ENCODE results near the gene TMEM144.
"Not testable (repeated sequence)": the region's sequence is repeated elsewhere in the genome, so short reads cannot be mapped to it uniquely, and the experiment has no call there.

TMEM144 gene

DNA sequence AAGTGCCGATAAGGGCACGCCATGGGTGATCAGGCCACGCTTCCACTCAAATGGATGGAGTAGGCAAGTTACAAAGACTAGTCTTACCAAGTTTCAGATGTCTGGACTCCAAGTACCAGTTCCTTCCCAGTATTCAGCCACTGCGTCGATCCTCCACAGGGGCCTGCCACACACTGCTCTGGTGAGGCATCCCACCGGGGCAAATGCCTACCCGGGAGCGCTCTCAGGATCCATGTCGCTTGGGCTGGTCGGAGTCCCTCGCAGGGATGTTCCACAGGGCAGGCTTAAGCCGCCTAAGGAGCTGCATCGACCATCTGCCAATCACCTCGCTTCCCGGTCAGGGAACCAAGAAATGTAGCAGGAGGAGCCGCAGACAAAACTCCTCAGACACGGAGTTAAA, 18.1 kb downstream of the TMEM144 start:
- not testable (repeated sequence) for H3K36me3 ChIP-seq (ENCODE audit: control insufficient read depth in 1 of 2, insufficient read depth in 2 of 2, low read depth in 1 of 2, low read length in 2 of 2); H4K91ac ChIP-seq (ENCODE audit: low read length); H2BK15ac ChIP-seq (ENCODE audit: low read depth, poor library complexity, severe bottlenecking); H3K9me3 ChIP-seq (ENCODE audit: control insufficient read depth, low read length); H3K4me1 ChIP-seq (ENCODE audit: control insufficient read depth, insufficient read depth, low read depth, low read length); H3K18ac ChIP-seq (ENCODE audit: low read depth in 1 of 2, low read length in 2 of 2); H3K27me3 ChIP-seq (ENCODE audit: control insufficient read depth in 1 of 2, insufficient read depth in 1 of 2, low read length in 2 of 2); H2AFZ ChIP-seq (ENCODE audit: low read depth, low read length); H3K4me3 ChIP-seq (ENCODE audit: insufficient read depth in 1 of 2, low read depth in 1 of 2, low read length in 2 of 2); H3K27ac ChIP-seq (ENCODE audit: low read length, poor library complexity, severe bottlenecking); H2BK12ac ChIP-seq (ENCODE audit: low read length in 2 of 2); H3K14ac ChIP-seq (ENCODE audit: low read length in 2 of 2); H3K4me2 ChIP-seq (ENCODE audit: low read length, poor library complexity, severe bottlenecking); H3K4ac ChIP-seq (ENCODE audit: low read depth in 1 of 2, low read length in 2 of 2); H3K79me1 ChIP-seq (replicated peaks; ENCODE audit: low read length, poor library complexity, severe bottlenecking); DNase-seq; H2BK120ac ChIP-seq (ENCODE audit: low read depth, low read length); H2AK5ac ChIP-seq (ENCODE audit: low read length, severe bottlenecking); H2BK5ac ChIP-seq (ENCODE audit: low read depth, low read length, poor library complexity, severe bottlenecking); H3K9ac ChIP-seq (ENCODE audit: low read length); H4K8ac ChIP-seq (ENCODE audit: low read length)
- WGBS: 93% methylated on average over 17 of the region's 17 CpGs
- H3K23ac ChIP-seq (ENCODE audit: low read length in 2 of 2): peak overlapping the region in 1 of 2 experiments; percentile 42

DNA sequence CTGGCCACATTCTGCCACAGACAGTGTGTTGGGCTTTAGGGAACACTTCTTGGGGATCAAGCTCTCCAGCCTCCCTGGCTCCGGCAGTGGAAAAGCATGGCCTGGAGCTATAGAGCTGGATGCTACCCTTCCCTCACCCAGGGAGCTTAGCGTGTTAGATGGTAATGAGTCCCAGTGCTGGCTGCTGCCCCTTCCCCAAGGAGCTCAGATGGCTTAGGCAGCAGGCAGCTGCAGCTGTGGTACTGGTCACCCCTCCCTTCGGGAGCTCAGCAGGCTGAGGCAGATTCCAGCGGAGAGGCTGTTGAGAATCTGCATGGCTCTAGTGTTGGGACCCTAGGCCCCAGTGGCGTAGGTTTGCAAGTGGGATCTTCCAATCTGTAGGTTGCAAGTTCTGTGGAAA, 19.5 kb downstream of the TMEM144 start:
- no peak overlapping the region for H3K23ac ChIP-seq (ENCODE audit: low read length in 2 of 2)
- H2AFZ ChIP-seq (ENCODE audit: low read depth, low read length): no peak overlapping the region
- H4K8ac ChIP-seq (ENCODE audit: low read length): no peak overlapping the region
- H3K14ac ChIP-seq (ENCODE audit: low read length in 2 of 2): no peak overlapping the region
- DNase-seq: no peak
- no peaks in the 10 kb centered on the region for H3K4me1 ChIP-seq (ENCODE audit: control insufficient read depth, insufficient read depth, low read depth, low read length)
- no peaks in the 10 kb centered on the region for H3K36me3 ChIP-seq (ENCODE audit: control insufficient read depth in 1 of 2, insufficient read depth in 2 of 2, low read depth in 1 of 2, low read length in 2 of 2)
- no peak overlapping the region for H4K91ac ChIP-seq (ENCODE audit: low read length)
- no peaks in the 10 kb centered on the region for H3K27me3 ChIP-seq (ENCODE audit: control insufficient read depth in 1 of 2, insufficient read depth in 1 of 2, low read length in 2 of 2)
- WGBS: 87% methylated on average over 5 of the region's 5 CpGs
- H3K9me3 ChIP-seq (ENCODE audit: control insufficient read depth, low read length): no peaks in the 10 kb centered on the region
- H2BK15ac ChIP-seq (ENCODE audit: low read depth, poor library complexity, severe bottlenecking): no peak overlapping the region
- H2AK5ac ChIP-seq (ENCODE audit: low read length, severe bottlenecking): no peak overlapping the region
- H3K4me3 ChIP-seq (ENCODE audit: insufficient read depth in 1 of 2, low read depth in 1 of 2, low read length in 2 of 2): no peak overlapping the region
- no peak overlapping the region for H2BK120ac ChIP-seq (ENCODE audit: low read depth, low read length)
- no peak overlapping the region for H3K4ac ChIP-seq (ENCODE audit: low read depth in 1 of 2, low read length in 2 of 2)
- no peak overlapping the region for H3K4me2 ChIP-seq (ENCODE audit: low read length, poor library complexity, severe bottlenecking)
- H3K27ac ChIP-seq (ENCODE audit: low read length, poor library complexity, severe bottlenecking): no peak overlapping the region
- H3K9ac ChIP-seq (ENCODE audit: low read length): no peak overlapping the region
- H2BK5ac ChIP-seq (ENCODE audit: low read depth, low read length, poor library complexity, severe bottlenecking): no peak overlapping the region
- no peak overlapping the region for H2BK12ac ChIP-seq (ENCODE audit: low read length in 2 of 2)
- H3K79me1 ChIP-seq (replicated peaks; ENCODE audit: low read length, poor library complexity, severe bottlenecking): no peaks in the 10 kb centered on the region
- peak overlapping the region in 1 of 2 experiments; percentile 24 for H3K18ac ChIP-seq (ENCODE audit: low read depth in 1 of 2, low read length in 2 of 2)

- Histone ChIP-seq H3K4me3 (ENCODE audit: insufficient read depth in 1 of 2, low read depth in 1 of 2, low read length in 2 of 2) (no peak overlapping the region), H3K9ac (ENCODE audit: low read length) (no peak overlapping the region), H2BK12ac (ENCODE audit: low read length in 2 of 2) (no peak overlapping the region), H2AFZ (ENCODE audit: low read depth, low read length) (no peak overlapping the region), H3K9me3 (ENCODE audit: control insufficient read depth, low read length) (no peaks in the 10 kb centered on the region), H2BK5ac (ENCODE audit: low read depth, low read length, poor library complexity, severe bottlenecking) (no peak overlapping the region), H3K36me3 (ENCODE audit: control insufficient read depth in 1 of 2, insufficient read depth in 2 of 2, low read depth in 1 of 2, low read length in 2 of 2) (no peaks in the 10 kb centered on the region), H3K4ac (ENCODE audit: low read depth in 1 of 2, low read length in 2 of 2) (no peak overlapping the region), H4K91ac (ENCODE audit: low read length) (no peak overlapping the region), H3K27me3 (ENCODE audit: control insufficient read depth in 1 of 2, insufficient read depth in 1 of 2, low read length in 2 of 2) (no peaks in the 10 kb centered on the region), H3K14ac (ENCODE audit: low read length in 2 of 2) (no peak overlapping the region), H4K8ac (ENCODE audit: low read length) (no peak overlapping the region), H2BK15ac (ENCODE audit: low read depth, poor library complexity, severe bottlenecking) (no peak overlapping the region), H3K18ac (ENCODE audit: low read depth in 1 of 2, low read length in 2 of 2) (no peak overlapping the region), H3K4me2 (ENCODE audit: low read length, poor library complexity, severe bottlenecking) (no peak overlapping the region), H3K23ac (ENCODE audit: low read length in 2 of 2) (no peak overlapping the region), H3K27ac (ENCODE audit: low read length, poor library complexity, severe bottlenecking) (no peak overlapping the region), H2BK120ac (ENCODE audit: low read depth, low read length) (no peak overlapping the region), H3K79me1 (replicated peaks; ENCODE audit: low read length, poor library complexity, severe bottlenecking) (no peaks in the 10 kb centered on the region), H3K4me1 (ENCODE audit: control insufficient read depth, insufficient read depth, low read depth, low read length) (no peaks in the 10 kb centered on the region), H2AK5ac (ENCODE audit: low read length, severe bottlenecking) (no peak overlapping the region)
- 94% methylated on average over 3 of the region's 4 CpGs for WGBS
- DNase-seq: no peak
Observed at GRCh38 chr4:158234671-158235070, 24.4 kb downstream of the TMEM144 start.

DNA sequence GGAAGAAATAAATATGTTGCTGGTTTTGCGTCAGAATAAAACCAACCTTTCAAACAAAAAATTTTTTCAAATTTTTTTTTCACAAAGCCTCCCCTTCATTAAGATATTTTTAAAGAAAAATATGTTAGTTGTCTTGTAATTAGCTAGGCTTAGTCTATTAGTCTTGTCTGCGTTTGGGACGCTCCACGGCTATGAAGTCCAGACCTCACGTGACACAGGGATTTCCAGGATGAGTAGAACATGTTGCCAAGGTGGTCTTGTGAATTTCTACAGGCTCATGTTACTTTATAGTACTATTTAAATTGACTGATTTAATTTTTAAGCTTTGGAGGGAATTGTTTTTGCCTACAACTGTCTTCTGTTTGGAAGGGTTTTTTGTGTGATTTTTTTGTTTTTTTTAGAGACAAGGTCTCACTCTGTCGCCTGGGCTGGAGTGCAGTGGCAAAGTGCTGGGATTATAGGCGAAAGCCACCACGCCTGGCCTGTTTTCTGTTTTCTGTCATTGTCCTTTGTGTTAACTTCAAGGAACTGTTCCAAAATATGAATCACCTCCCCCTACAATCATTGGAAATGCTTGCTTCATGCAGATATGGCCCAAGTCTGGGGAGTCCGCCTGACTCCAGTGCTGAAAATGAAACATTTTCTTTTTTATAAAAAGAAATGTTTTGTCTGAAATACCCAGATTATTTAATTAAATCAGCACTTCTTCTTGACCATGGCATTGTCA, 26.2 kb downstream of the TMEM144 start:
- WGBS: 78% methylated on average over 6 of the region's 9 CpGs
- no peak overlapping the region for H3K14ac ChIP-seq (ENCODE audit: low read length in 2 of 2)
- no peak overlapping the region for H3K9ac ChIP-seq (ENCODE audit: low read length)
- H2AFZ ChIP-seq (ENCODE audit: low read depth, low read length): no peak overlapping the region
- H3K79me1 ChIP-seq (replicated peaks; ENCODE audit: low read length, poor library complexity, severe bottlenecking): no peaks in the 10 kb centered on the region
- H4K91ac ChIP-seq (ENCODE audit: low read length): no peak overlapping the region
- no peak overlapping the region for H2AK5ac ChIP-seq (ENCODE audit: low read length, severe bottlenecking)
- no peaks in the 10 kb centered on the region for H3K27me3 ChIP-seq (ENCODE audit: control insufficient read depth in 1 of 2, insufficient read depth in 1 of 2, low read length in 2 of 2)
- no peaks in the 10 kb centered on the region for H3K9me3 ChIP-seq (ENCODE audit: control insufficient read depth, low read length)
- H3K23ac ChIP-seq (ENCODE audit: low read length in 2 of 2): no peak overlapping the region
- peaks cover 0 to 4% of the 10 kb centered on the region in 2 experiments for H3K36me3 ChIP-seq (ENCODE audit: control insufficient read depth in 1 of 2, insufficient read depth in 2 of 2, low read depth in 1 of 2, low read length in 2 of 2)
- H3K18ac ChIP-seq (ENCODE audit: low read depth in 1 of 2, low read length in 2 of 2): no peak overlapping the region
- no peak overlapping the region for H4K8ac ChIP-seq (ENCODE audit: low read length)
- no peak for DNase-seq
- no peak overlapping the region for H2BK12ac ChIP-seq (ENCODE audit: low read length in 2 of 2)
- no peak overlapping the region for H3K27ac ChIP-seq (ENCODE audit: low read length, poor library complexity, severe bottlenecking)
- no peak overlapping the region for H2BK5ac ChIP-seq (ENCODE audit: low read depth, low read length, poor library complexity, severe bottlenecking)
- no peak overlapping the region for H3K4ac ChIP-seq (ENCODE audit: low read depth in 1 of 2, low read length in 2 of 2)
- no peaks in the 10 kb centered on the region for H3K4me1 ChIP-seq (ENCODE audit: control insufficient read depth, insufficient read depth, low read depth, low read length)
- H3K4me2 ChIP-seq (ENCODE audit: low read length, poor library complexity, severe bottlenecking): no peak overlapping the region
- H2BK15ac ChIP-seq (ENCODE audit: low read depth, poor library complexity, severe bottlenecking): no peak overlapping the region
- H2BK120ac ChIP-seq (ENCODE audit: low read depth, low read length): no peak overlapping the region
- no peak overlapping the region for H3K4me3 ChIP-seq (ENCODE audit: insufficient read depth in 1 of 2, low read depth in 1 of 2, low read length in 2 of 2)
